ENCODE data around the gene YARS2. TPM values are rescaled to one million over a fixed set of nuclear protein-coding genes. Genes with fewer than 3 reads are reported as not detected.

Gene YARS2
- total RNA-seq, 1 donor from 2014 or later: 51.1 TPM

DNA sequence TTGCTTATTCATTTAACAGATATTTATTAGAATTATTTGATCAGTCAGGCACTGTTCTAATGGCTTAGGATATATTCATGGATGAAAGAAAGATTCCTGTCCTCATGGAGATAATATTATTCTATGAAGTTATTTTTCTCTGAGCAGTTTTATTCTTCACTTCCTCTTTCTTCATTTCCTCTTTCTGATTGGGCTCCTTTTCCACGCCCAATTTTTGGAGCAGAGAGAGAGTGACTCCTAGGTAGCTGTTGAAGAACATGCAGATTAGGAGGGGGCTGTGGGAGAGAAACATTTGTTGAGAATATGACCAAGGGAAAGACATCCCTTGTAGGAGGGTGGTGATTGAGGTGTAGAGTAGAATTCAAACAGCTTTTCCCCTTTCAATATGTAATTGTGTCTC, 6.0 kb upstream of the YARS2 start:
- DNase-seq (ENCODE audit: low read depth): no peak
- Histone ChIP-seq H3K36me3 (ENCODE audit: control insufficient read depth, insufficient read depth, low read length) (no peaks in the 10 kb centered on the region), H3K27me3 (ENCODE audit: control insufficient read depth, insufficient read depth, low read length) (no peaks in the 10 kb centered on the region), H3K4me3 (ENCODE audit: low read depth, low read length) (no peak overlapping the region)
- TF ChIP-seq, protein P1, sequence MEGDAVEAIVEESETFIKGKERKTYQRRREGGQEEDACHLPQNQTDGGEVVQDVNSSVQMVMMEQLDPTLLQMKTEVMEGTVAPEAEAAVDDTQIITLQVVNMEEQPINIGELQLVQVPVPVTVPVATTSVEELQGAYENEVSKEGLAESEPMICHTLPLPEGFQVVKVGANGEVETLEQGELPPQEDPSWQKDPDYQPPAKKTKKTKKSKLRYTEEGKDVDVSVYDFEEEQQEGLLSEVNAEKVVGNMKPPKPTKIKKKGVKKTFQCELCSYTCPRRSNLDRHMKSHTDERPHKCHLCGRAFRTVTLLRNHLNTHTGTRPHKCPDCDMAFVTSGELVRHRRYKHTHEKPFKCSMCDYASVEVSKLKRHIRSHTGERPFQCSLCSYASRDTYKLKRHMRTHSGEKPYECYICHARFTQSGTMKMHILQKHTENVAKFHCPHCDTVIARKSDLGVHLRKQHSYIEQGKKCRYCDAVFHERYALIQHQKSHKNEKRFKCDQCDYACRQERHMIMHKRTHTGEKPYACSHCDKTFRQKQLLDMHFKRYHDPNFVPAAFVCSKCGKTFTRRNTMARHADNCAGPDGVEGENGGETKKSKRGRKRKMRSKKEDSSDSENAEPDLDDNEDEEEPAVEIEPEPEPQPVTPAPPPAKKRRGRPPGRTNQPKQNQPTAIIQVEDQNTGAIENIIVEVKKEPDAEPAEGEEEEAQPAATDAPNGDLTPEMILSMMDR (IDR thresholded peaks at IDR 0.05; ENCODE audit: insufficient read depth, low read length, poor library complexity, severe bottlenecking): no peak

DNA sequence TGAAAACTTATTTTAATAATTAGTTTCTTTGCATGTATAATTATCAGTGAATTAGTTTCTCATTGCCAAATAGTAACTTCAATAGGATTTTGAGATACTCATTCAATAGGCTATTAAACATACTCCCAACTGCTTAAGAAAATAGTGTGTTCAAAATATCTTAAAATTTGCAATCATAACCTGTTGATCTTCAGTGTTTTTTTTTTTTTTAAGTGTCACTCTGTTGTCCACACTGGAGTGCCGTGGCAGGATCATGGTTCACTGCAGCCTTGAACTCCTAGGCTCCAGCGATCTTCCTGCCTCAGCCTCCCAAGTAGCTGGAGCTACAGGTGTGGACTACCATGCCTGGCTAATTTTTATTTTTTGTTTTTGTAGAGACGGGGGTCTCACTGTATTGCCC, 1.5 kb upstream of the YARS2 start:
- no peaks in the 10 kb centered on the region for H3K36me3 ChIP-seq (ENCODE audit: control insufficient read depth, insufficient read depth, low read length)
- no peaks in the 10 kb centered on the region for H3K27me3 ChIP-seq (ENCODE audit: control insufficient read depth, insufficient read depth, low read length)
- H3K4me3 ChIP-seq (ENCODE audit: low read depth, low read length): no peak overlapping the region
- TF ChIP-seq, protein P1 (IDR thresholded peaks at IDR 0.05; ENCODE audit: insufficient read depth, low read length, poor library complexity, severe bottlenecking): no peak
- DNase-seq (ENCODE audit: low read depth): no peak

DNA sequence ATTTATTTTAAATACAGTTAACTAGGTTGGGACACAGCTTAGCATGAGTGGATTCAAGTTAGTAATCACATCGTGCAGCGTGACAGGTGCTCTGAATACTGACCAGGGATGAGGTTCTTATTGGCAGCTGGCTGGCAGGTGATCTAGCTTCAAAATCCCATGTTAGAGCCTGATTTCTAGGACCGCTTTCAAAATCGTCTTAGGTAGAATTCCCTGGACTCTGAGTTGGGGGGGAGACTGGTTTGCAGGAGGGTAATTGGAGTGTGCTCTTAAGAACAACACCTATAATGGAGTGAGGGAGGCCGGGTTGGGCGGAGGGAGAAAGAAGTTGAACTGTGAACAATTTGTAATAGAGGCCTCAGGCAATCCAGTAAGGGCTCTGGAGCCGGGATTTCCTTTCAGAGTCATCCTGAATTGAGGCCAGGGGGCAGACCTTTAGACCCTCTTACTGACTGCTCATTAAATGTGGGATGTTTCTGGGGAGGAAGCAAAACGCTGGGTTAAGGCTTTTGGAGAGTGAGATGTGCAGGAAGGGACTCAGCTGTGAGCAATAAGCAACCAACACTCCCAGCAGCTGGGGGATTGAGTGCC, 874 bp upstream of the YARS2 start:
- DNase-seq (ENCODE audit: low read depth): no peak
- H3K36me3 ChIP-seq (ENCODE audit: control insufficient read depth, insufficient read depth, low read length): no peaks in the 10 kb centered on the region
- no peak overlapping the region for H3K4me3 ChIP-seq (ENCODE audit: low read depth, low read length)
- TF ChIP-seq, protein P1 (IDR thresholded peaks at IDR 0.05; ENCODE audit: insufficient read depth, low read length, poor library complexity, severe bottlenecking): no peak
- H3K27me3 ChIP-seq (ENCODE audit: control insufficient read depth, insufficient read depth, low read length): no peaks in the 10 kb centered on the region

DNA sequence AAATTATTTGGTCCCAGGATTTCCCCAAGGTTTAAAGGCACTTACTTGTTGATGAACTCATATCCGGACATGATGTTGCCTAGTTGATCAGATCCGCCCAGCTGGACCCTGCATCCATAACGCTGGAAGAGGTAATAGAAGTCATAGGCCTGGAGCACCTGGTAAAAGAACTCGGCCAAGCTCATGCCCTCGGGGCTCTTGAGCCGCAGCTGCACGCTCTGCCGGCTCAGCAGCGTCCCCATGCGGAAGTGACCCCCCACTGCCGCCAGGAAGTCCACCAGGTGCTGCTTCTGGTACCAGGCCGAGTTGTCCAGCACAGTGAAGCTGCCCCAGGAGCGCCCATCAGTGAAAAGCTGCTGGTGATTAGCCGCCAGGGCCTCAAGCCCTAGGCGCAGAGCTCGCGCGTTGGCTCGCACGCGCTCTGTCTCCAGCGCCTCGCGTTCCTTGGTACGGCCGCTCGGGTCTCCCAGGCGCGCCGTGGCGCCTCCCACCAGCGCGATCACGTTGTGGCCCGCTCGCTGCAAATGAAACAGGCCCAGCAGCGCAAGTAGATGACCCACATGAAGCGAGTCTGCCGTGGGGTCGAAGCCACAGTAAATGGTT, 545 bp downstream of the YARS2 start:
- Histone ChIP-seq H3K36me3 (ENCODE audit: control insufficient read depth, insufficient read depth, low read length) (no peaks in the 10 kb centered on the region), H3K27me3 (ENCODE audit: control insufficient read depth, insufficient read depth, low read length) (no peaks in the 10 kb centered on the region), H3K4me3 (ENCODE audit: low read depth, low read length) (peak overlapping the region; percentile 88)
- TF ChIP-seq, protein P1 (IDR thresholded peaks at IDR 0.05; ENCODE audit: insufficient read depth, low read length, poor library complexity, severe bottlenecking): peak; percentile 82
- DNase-seq (ENCODE audit: low read depth): peak; percentile 75

DNA sequence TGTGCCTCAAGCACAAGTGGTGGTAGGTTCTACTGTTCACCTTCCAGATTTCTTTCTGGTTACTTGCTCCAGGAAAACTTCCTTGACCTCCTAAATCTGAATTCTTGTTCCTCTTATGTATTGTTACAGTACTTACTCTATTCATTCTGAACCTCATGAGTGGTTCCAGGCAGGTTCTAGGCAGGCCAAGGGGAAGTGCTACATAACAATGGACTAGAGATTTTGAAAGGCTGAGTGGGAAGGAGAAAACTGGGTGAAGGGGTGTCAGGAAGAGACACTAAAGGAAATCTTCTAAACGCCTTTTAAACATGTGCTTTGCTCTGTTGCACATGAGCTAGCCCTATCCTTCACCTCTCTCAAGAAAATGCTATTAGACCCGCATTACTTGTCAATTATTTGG, 1.6 kb downstream of the YARS2 start:
- H3K4me3 ChIP-seq (ENCODE audit: low read depth, low read length): peak overlapping the region; percentile 88
- H3K36me3 ChIP-seq (ENCODE audit: control insufficient read depth, insufficient read depth, low read length): no peaks in the 10 kb centered on the region
- H3K27me3 ChIP-seq (ENCODE audit: control insufficient read depth, insufficient read depth, low read length): no peaks in the 10 kb centered on the region
- no peak for DNase-seq (ENCODE audit: low read depth)
- TF ChIP-seq, protein P1 (IDR thresholded peaks at IDR 0.05; ENCODE audit: insufficient read depth, low read length, poor library complexity, severe bottlenecking): no peak

DNA sequence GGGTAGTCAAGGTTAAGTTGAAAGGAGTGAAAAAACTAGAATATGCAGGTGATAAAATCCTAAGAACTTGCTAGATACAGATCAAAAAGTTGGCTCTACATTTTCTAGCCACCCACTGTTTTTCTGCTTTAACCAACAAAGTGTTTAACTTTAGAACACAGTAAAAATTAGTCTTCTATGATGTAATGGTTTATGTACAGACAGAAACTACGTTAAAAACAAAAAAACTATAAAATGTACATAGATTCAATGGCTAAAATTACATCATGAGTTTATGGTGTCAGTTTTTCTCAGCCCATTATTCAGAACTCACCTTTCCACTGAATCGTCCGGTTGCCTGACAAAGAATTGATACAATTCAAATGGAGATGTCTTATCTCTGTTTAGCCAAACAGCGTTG, 2.1 kb downstream of the YARS2 start:
- no peak overlapping the region for H3K4me3 ChIP-seq (ENCODE audit: low read depth, low read length)

More for the DNA sequence above, 2.1 kb downstream of the YARS2 start:
- DNase-seq (ENCODE audit: low read depth): no peak
- TF ChIP-seq, protein P1 (IDR thresholded peaks at IDR 0.05; ENCODE audit: insufficient read depth, low read length, poor library complexity, severe bottlenecking): no peak
- Histone ChIP-seq H3K36me3 (ENCODE audit: control insufficient read depth, insufficient read depth, low read length) (no peaks in the 10 kb centered on the region), H3K27me3 (ENCODE audit: control insufficient read depth, insufficient read depth, low read length) (no peaks in the 10 kb centered on the region)
